Stomach (tissue), 4 donors: Measurements from ENCODE around the gene PKNOX2.

Source experiments
- POLR2A ChIP-seq, 4 donors: fragments of 450-650 bp; IDR thresholded peaks; one replicate each; pipeline ENCODE4 v1.6.1; 2016; ENCODE audit warnings: antibody characterized with exemption in 4 of 4, control low read depth in 2 of 4, mild to moderate bottlenecking in 1 of 4, moderate library complexity in 1 of 4
- POLR2AphosphoS5 ChIP-seq, 3 donors: sonication (generic); formaldehyde crosslinking; IDR thresholded peaks; one replicate each; pipeline ENCODE4 v1.6.1; 2016; ENCODE audit warnings: antibody characterized with exemption in 3 of 3
- TF ChIP-seq, protein P1 (sequence below), 7 experiments: fragments of 450-650 bp in 4 of 7; fragments of 200-600 bp in 3 of 7; sonication (generic) in 3 of 7; IDR thresholded peaks; one replicate each; pipeline ENCODE4 v1.5.1; 2016 to 2019; ENCODE audit warnings: antibody characterized with exemption in 7 of 7, control low read depth in 2 of 7, mild to moderate bottlenecking in 1 of 7

- TF ChIP-seq, protein P1, sequence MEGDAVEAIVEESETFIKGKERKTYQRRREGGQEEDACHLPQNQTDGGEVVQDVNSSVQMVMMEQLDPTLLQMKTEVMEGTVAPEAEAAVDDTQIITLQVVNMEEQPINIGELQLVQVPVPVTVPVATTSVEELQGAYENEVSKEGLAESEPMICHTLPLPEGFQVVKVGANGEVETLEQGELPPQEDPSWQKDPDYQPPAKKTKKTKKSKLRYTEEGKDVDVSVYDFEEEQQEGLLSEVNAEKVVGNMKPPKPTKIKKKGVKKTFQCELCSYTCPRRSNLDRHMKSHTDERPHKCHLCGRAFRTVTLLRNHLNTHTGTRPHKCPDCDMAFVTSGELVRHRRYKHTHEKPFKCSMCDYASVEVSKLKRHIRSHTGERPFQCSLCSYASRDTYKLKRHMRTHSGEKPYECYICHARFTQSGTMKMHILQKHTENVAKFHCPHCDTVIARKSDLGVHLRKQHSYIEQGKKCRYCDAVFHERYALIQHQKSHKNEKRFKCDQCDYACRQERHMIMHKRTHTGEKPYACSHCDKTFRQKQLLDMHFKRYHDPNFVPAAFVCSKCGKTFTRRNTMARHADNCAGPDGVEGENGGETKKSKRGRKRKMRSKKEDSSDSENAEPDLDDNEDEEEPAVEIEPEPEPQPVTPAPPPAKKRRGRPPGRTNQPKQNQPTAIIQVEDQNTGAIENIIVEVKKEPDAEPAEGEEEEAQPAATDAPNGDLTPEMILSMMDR (IDR thresholded peaks at IDR 0.05): no peak
- TF ChIP-seq POLR2A (IDR thresholded peaks at IDR 0.05) (no peak), POLR2AphosphoS5 (IDR thresholded peaks at IDR 0.05) (no peak)
These were observed 253.8 kb downstream of the PKNOX2 start for GRCh38 chr11:125418396-125418795.
